ENCODE measurements around the gene LRRC4C.
A peak's percentile ranks its signal among the peaks of the same experiment; 100 is the strongest.

The LRRC4C gene

DNA sequence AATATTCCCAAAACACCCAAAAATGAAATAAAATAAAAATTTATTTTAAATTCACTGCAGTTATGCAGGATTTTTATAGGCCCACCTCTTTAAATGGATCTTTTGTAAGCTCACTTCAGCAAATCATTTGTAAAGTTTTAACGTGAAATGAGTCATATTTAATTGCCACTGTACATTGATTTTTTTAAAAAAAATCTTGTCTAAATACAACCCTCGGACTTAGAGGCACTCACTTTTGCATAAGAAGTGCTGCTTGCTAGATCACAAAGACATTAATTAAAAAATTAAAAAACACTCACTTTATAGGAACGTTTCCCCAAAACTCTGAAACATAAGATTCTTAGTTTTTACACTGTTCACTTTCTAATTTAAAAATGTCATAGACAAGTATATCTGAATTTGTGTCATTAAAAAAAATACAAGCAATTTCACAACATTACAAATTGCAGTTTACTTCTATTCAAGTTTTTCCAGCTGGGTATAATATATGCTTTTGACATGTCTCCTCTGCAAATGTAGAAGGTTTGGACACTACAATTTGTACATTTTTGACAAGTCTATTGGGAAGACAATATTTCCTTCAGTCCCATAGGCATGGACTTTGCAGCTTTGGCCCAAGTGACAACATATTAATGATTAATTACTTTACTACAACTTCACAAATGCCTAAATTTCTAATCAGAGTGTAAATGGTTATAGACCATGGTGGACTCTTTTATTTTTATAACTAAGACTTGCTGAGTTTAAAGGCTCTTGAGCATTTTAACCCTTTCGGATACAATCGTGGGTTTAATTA lies 1088.4 kb downstream of the LRRC4C start:
- H3K4me3 ChIP-seq (ENCODE audit: low read depth, low read length): no peak overlapping the region
- DNase-seq (ENCODE audit: low read depth): no peak

DNA sequence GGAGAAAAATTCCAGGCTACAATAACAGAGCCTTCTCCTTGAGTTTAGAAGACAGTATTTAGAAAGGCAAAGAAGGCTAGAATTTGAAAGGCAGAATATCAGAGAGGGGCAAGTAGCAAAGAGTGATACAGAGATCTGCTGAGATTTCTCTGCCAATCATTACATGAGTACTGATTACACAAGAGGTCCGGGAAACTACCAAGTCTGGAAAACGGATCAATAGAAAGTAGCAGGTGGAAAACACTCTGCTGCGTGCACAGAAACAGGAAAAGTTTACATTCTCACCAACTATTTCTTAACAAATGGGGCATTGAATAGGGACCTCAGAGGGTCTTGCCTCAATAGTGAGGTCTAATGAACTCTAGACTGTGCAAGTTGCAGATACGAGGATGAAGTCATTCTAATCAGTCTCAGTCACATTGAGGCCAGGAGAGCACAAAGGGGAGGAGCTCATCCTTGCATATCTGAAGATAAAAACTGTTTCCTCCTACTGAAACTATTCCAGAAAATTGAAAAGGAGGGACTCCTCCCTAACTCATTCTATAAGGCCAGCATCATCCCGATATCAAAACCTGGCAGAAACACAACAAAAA lies 1099.2 kb downstream of the LRRC4C start:
- DNase-seq (ENCODE audit: low read depth): no peak
- no peak overlapping the region for H3K4me3 ChIP-seq (ENCODE audit: low read depth, low read length)

GRCh38 chr11:40354121-40354520 lies 1105.3 kb downstream of the LRRC4C start:
- H3K4me3 ChIP-seq (ENCODE audit: low read depth, low read length): no peak overlapping the region
- DNase-seq (ENCODE audit: low read depth): no peak

GRCh38 chr11:40340911-40341310 lies 1118.5 kb downstream of the LRRC4C start:
- no peak for DNase-seq (ENCODE audit: low read depth)
- no peak overlapping the region for H3K4me3 ChIP-seq (ENCODE audit: low read depth, low read length)

DNA sequence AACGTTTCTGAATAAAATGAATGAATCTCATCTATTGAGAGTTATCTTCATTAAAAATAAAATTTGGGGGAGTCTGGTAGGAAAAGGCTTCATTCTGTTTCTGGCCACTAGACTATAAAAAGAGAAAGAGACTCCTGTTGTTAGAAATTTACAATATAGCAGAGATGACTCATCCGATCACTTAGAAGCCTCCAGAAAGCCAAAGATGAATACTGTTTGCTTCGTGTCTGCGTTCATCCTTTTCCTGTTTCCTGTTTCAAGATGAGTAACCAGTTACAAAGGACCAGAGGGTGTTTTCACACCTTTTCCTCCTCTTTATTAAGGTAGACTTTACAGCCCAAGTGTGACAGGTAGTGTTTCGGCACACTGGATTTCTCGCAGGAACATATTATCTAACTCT lies 1120.7 kb downstream of the LRRC4C start:
- H3K4me3 ChIP-seq (ENCODE audit: low read depth, low read length): no peak overlapping the region
- peak; percentile 21 for DNase-seq (ENCODE audit: low read depth)

DNA sequence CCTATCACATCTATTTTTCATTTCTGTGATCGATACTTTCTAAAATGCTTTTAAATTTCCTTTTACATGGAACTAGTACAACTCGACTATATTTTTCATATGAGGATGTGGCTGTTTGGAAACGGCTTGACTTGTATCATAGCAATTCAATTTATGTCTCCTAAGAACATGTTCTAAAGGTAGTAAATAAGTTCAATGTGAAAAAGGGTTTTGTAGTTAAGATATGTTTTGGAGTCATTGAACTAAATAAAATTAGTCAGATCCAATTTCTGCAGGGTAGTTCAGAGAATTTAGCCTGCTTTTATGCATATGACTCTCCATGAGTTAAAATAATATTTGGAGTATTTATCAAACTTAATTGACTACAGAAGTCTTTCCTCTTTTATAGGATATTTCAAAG lies 1121.4 kb downstream of the LRRC4C start:
- no peak for DNase-seq (ENCODE audit: low read depth)
- H3K4me3 ChIP-seq (ENCODE audit: low read depth, low read length): no peak overlapping the region

GRCh38 chr11:40337118-40337517 lies 1122.3 kb downstream of the LRRC4C start:
- H3K4me3 ChIP-seq (ENCODE audit: low read depth, low read length): no peak overlapping the region
- no peak for DNase-seq (ENCODE audit: low read depth)

DNA sequence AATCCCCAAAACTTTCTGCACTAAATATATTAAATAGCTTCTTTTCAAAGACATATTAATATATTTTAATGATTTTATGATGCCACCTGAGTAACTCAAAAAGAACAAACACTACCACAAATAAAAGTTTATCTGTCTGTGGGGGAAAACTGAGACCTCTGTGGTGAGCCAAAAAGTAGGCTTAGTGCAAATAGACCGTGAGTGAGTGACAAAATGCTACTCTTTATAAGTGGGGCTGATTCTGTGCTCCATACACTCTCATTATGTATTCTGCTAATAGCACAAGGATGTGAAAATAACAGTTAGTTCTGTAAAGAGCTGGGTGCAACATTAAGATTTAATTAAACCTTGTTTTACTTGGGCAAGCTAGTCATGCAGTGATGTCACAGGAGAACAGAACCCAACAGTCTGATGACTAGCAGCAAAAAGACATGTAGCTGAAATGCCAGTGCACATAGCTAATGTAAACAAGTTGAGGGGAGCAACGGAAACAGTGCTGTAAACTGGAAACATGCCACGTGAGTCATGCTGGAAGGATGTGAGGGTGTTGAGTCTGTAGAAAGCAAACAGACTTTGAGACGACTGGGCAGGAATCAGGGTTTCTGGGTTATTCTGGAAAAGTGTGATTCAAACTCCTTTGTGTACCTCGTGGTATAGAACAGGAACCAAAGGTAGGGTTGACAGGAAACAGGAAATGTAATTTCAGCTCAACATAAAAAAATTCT lies 1130.4 kb downstream of the LRRC4C start:
- H3K4me3 ChIP-seq (ENCODE audit: low read depth, low read length): no peak overlapping the region
- peak; percentile 99 for DNase-seq (ENCODE audit: low read depth)

DNA sequence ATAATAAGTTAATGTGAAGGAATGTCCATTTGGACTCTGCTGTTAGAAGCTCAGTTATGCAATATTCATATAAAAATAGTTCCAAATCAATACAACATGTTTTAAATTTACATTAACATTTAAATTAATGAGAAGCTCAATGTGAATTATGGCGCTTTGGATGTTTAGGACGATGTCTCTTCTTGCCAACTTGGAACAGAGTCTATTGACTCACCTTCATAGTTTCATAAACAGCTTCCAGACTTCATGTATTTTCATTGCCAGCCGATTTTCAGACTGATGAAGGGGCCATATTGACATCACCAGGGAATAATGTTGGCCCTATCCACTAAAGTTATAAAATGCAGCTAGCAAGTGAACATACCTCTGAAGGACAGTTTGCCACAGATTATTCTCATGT lies 1136.2 kb downstream of the LRRC4C start:
- DNase-seq (ENCODE audit: low read depth): no peak
- H3K4me3 ChIP-seq (ENCODE audit: low read depth, low read length): no peak overlapping the region

- no peak for DNase-seq (ENCODE audit: low read depth)
- no peak overlapping the region for H3K4me3 ChIP-seq (ENCODE audit: low read depth, low read length)
Observed at GRCh38 chr11:40321537-40321936, 1137.9 kb downstream of the LRRC4C start.

- no peak for DNase-seq (ENCODE audit: low read depth)
- no peak overlapping the region for H3K4me3 ChIP-seq (ENCODE audit: low read depth, low read length)
Observed at GRCh38 chr11:40316171-40316570, 1143.3 kb downstream of the LRRC4C start.

DNA sequence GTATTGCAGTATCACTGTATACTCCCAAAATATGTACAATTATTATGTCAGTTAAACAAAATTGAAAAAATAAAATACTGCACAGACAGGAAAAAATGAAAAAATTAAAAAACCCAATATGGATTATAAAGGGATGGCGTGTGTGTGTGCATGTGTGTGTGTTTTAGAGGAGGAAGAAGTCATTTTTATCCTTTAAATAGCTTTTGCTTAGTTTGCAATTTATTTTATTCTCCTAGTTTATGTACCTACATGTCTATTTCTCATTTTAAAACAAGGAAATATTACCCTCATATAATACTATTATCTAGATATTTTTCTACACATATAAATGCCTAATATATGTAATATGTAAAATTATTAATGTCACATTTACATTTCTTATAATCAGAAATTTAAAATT lies 1144.3 kb downstream of the LRRC4C start:
- H3K4me3 ChIP-seq (ENCODE audit: low read depth, low read length): no peak overlapping the region
- DNase-seq (ENCODE audit: low read depth): no peak

GRCh38 chr11:40314327-40314726 lies 1145.1 kb downstream of the LRRC4C start:
- DNase-seq (ENCODE audit: low read depth): peak; percentile 1
- H3K4me3 ChIP-seq (ENCODE audit: low read depth, low read length): no peak overlapping the region

- peak; percentile 25 for DNase-seq (ENCODE audit: low read depth)
- no peak overlapping the region for H3K4me3 ChIP-seq (ENCODE audit: low read depth, low read length)
Observed at GRCh38 chr11:40306938-40307548, 1152.4 kb downstream of the LRRC4C start.

DNA sequence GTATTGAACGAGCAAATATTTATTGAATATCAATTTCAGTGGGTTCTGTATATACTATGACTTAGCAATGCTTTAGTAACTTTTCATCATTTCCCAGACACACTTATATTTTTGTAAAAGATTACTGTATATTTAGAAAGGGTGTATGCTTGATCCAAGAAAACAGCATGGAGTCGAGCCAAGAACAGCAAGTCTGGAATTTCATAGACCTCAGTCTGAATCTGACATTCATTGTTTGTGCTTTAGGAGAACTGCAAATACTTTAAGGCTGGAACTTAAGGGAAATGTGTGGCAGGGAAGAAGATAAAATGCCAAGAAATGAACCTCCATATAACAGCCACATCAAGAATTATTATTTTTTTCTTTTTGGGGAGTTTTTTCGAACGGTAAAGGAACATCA lies 1156.8 kb downstream of the LRRC4C start:
- DNase-seq (ENCODE audit: low read depth): peak; percentile 29
- no peak overlapping the region for H3K4me3 ChIP-seq (ENCODE audit: low read depth, low read length)

GRCh38 chr11:40295466-40295865 lies 1164.0 kb downstream of the LRRC4C start:
- no peak overlapping the region for H3K4me3 ChIP-seq (ENCODE audit: low read depth, low read length)
- no peak for DNase-seq (ENCODE audit: low read depth)

DNA sequence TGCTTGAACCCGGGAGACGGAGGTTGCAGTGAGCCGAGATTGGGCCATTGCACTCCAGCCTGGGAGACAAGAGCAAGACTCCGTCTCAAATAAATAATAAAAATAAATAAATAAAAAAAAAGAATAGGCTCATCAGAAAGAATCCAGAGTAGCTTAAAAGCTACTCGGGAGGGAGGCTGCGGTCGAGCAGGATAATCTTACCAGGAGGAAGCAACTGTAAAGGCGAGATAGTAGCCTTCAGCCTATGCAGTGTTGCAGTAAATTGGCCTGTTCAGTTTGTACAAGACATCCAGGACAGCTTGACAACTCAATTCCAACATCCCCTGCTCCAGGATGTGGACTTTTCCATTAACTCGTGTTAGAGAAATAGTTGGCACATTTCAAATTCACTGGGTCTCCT lies 1164.7 kb downstream of the LRRC4C start:
- no peak for DNase-seq (ENCODE audit: low read depth)

DNA sequence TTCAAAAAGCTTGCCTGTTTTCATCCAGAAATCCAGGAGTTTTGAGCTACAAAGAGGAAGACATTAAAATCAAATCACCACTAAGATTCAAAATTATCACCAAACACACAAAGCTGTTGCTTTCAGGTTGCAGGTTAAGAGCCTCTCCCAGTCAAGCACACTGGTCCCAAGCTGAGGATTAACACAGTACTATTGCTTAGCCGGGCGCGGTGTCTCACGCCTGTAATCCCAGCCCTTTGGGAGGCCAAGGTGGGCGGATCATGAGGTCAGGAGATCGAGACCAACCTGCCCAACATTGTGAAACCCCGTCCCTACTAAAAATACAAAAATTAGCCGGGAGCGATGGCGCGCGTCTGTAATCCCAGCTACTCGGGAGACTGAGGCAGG lies 1165.1 kb downstream of the LRRC4C start:
- no peak for DNase-seq (ENCODE audit: low read depth)
- H3K4me3 ChIP-seq (ENCODE audit: low read depth, low read length): no peak overlapping the region

More for the DNA sequence above, 1164.7 kb downstream of the LRRC4C start:
- no peak overlapping the region for H3K4me3 ChIP-seq (ENCODE audit: low read depth, low read length)

DNA sequence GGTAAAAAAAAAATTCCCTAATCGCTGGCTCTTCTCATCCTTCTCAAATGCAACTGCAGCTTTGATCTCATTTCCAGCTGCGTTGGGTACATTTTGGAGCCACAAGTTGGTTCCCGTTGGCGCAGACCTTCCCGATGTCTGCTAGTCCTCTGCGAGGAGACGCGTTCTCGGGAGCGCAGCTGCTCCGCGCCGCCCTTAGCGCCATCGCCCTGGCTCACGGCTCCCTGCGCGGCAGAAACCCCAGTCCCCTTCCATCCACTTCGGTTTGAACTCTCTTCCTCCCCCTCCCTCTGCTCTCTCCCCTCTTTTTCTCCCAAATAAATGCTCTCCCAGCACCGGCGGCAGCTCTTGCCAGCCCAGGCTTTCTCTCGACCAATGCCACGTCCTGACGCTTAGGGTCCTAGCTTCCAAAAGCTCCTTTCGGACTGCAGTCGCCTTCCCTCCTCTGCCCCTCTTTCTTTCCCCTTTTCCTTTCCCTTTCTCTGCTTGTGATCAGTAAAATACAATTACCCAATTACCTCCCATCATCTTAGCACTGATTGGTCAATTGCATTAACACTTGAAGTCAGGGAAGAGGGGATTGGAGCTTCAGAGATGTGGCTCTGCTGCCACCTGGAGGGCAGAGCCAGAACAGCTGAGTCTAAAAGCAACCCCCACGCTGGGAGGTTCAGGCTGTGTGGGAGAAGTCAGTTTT lies 1165.7 kb downstream of the LRRC4C start:
- peak; percentile 66 for DNase-seq (ENCODE audit: low read depth)
- H3K4me3 ChIP-seq (ENCODE audit: low read depth, low read length): peak overlapping the region; percentile 59
